Stimulated activated CD8-positive, alpha-beta memory T cell treated with anti-CD3 and anti-CD28 coated beads, Interleukin-4, amount 100 ng/mL, for 1 hour (primary cell): ENCODE results near the gene GPX4.

Experiments
- DNase-seq, 2 donors: peaks; one replicate each; pipeline ENCODE4 v3.0.0-alpha.2; 2020; ENCODE audit warnings: low read depth in 2 of 2, low spot score in 1 of 2

The GPX4 gene

DNA sequence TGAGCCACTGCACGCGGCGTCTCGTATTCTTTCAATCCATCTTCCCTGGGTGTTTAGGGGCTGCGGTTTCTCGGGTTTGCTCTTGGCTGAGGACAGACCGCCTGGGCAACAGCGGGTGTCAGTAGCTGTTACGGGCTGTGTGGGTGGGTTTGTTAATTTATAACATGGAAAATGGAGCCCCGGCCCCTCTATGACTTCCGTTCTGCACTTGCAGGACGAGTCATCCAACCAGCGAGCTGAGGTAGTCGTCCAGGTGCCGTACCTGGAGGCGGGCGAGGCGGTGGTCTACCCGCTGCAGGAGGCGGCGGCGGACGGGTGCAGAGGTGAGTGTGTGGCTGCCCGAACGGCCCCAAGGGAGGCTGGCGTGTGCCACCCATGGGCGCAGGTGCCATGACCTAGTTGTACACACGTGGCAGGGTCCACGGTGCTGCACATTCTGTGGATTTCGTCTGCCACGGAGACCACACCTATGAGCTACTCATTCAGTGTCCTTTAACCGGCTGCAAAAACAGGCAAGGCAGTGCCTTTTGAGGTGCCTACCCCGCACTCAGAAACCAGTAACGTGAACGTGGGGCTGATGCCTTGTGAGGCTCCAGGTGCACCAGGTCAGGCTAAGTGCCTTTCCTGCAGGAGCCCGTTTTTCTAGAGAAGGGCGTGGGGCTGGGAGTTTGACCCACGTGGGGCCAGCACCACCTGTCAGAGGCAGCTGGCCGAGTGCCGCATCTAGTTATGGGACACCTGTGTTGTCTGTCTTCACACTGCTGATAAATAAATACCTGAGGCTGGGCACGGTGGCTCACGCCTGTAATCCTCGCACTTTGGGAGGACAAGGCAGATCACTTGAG lies 19.5 kb upstream of the GPX4 start:
- no peak for DNase-seq

DNA sequence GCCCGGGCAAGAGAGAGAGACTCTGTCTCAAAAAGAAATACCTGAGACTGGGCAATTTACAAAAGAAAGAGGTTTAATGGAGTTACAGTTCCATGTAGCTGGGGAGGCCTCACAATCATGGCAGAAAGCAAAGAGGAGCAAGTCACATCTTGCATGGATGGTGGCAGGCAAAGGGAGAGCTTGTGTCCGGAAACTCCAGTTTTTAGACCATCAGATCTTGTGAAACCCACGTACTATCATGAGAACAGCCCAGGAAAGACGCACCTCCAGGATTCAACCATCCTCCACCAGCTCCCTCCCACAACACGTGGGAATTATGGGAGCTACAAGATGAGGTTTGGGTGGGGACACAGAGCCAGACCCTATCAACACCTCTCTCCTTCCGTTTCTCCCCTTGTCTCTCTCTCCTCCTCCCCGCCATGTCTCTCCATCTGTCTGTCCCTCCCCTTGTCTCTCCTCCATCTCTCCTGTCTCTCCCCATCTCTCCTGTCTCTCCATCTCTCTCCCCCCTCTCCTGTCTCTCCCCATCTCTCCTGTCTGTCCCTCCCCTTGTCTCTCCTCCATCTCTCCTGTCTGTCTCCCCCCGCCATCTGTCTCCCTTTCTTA lies 18.6 kb upstream of the GPX4 start:
- no peak for DNase-seq

DNA sequence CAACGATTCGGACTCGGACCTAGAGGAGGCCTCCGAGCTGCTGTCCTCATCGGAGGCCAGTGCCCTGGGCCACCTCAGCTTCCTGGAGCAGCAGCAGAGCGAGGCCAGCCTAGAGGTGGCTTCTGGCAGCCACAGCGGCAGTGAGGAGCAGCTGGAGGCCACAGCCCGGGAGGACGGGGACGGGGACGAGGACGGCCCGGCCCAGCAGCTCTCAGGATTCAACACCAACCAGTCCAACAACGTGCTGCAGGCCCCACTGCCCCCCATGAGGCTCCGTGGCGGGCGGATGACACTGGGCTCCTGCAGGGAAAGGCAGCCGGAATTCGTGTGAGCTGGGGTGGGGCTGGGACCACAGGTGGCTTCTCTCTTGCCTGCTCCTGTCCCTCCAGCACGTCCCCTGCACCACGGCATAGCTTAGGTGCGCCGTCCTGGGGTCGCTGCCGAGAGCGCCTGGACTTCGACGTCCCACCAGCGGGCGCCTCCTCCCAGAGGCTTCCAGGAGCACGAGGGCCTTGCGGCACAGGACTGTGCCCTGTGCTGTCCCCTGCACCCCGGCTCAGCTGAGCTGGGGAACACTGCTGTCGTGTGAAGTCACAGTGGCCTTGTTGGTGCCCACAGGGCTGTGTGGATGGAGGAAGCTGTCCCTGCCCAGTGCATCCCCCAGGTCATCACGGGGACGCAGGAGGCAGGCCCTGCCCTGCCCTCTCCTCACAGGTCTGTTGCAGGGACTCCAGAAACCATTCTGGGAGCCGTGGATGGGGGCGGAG lies 17.9 kb upstream of the GPX4 start:
- DNase-seq: no peak

DNA sequence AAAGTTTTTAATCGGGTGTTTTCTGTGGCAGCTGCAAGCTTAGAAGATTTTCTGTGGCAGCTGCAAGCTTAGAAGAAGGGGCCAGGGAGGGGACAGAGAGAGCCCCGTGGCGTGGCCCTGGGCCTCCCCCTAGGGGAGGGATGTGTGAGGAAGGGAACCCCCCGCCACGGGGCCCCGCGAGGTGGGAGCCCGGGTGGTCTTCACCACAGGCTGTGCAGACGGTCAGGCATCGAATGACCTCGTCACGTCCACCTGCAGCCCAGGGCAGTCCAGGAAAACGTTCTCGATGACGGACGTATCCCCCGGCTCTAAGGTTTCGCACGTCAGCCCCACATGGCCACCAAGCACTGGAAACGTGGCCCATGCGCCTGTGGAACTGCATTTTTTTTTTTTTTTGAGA lies 17.2 kb upstream of the GPX4 start:
- DNase-seq: no peak

DNA sequence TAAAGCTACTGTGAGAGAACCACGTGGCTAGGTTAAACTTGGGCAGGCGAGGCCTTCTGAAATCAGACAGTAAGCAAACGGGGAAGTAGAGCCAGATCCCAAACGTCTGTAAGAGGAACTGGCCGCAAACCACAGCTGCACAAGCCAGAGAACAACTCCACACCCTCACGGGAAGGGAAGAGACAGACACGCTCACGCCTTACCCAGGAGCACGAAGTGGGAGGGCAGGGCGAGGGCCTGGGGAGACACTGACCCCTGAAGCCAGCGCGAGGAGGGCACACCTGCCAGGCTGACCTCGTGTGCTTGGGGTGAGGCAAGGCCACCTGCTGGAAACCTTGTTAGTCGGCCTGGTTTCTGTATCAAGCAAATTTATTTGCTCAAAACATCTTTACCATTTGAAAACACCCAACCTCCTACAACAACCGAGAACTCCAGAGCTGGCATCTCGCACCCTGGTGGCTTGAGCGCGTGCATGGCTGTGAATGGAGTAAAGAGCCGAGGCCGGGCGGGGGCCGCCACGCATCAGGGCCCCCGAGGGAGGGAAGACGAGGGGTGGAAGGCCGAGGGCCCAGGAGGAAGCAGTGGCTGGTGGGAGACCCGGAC lies 15.9 kb upstream of the GPX4 start:
- no peak for DNase-seq

DNA sequence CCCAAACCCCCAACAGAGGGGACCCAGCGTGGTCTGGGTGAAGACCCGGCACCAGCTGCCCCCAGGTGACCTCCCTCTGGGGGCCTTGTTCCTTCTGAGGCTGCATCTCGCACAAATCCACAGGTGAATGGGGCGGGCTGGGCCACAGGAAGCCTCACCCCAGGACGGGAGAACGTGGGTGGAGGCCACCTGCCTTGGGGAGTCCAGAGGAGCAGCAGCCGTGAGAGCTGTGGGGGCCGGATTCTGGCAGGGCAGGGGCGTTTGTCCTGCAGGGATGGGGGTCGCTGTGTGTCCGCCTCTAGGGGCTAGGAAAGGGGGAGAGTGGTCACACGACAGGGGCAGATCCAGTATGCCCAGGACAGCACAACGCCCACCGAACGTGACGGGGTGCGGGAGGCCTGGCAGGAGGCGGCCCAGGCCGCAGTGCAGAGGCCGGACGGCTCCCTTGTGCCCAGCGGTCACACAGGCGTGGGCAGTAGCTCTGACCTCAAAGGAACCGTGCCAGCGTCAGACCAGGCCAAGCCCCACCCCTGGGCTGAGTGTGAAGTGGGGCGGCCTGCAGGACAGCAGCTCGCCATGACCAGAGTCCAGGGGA lies 15.3 kb upstream of the GPX4 start:
- DNase-seq: no peak

DNA sequence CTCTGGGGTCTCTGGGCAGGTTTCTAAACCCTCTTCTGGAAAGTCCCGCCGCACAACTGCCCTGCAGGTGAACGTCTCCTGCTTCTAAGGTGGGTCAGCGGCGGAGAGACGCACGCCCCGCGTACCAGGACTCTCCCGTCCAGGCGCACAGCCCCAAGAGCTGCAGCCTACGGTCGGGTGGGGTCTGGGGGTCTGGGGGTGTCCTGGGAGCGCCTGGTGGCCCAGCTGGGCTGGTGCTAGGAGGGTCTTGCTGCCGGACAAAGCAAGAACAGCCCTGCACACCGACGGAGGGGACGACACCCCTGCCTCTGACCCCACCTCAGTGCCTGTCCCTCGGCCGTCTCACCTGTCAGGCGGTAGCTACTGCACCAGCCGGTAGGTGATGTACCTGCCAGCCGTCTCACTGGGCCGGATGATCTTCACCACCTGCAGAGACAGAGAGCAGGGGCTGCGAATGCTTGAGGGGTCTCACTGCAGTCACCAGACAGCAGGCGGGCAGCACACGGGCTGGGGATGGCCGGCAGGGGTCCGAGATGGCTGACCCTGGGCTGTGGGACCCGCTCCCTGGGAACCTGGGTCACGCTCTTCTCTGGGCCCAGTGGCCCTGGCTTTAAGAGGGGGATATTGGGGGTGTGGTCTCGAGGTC lies 14.5 kb upstream of the GPX4 start:
- no peak for DNase-seq

DNA sequence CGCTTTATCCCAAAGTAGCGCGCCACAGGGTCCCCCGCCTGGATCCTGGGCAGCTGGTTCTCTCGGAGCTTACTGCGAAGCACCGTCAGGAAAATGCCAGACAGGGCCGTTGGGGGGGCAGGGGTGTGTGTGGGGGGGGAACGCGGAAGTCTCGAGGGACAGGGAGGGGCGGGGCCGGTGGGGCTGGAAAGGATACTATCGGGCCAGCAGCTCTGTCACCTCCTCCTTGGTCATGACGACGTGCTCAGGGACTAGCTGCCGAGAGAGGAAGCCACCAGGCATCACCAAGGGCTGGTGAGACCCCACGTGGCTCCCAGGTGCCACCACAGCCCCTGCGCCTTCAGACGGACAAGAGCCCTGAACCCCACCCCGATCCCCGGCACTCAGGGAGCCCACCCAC lies 13.9 kb upstream of the GPX4 start:
- DNase-seq: no peak

DNA sequence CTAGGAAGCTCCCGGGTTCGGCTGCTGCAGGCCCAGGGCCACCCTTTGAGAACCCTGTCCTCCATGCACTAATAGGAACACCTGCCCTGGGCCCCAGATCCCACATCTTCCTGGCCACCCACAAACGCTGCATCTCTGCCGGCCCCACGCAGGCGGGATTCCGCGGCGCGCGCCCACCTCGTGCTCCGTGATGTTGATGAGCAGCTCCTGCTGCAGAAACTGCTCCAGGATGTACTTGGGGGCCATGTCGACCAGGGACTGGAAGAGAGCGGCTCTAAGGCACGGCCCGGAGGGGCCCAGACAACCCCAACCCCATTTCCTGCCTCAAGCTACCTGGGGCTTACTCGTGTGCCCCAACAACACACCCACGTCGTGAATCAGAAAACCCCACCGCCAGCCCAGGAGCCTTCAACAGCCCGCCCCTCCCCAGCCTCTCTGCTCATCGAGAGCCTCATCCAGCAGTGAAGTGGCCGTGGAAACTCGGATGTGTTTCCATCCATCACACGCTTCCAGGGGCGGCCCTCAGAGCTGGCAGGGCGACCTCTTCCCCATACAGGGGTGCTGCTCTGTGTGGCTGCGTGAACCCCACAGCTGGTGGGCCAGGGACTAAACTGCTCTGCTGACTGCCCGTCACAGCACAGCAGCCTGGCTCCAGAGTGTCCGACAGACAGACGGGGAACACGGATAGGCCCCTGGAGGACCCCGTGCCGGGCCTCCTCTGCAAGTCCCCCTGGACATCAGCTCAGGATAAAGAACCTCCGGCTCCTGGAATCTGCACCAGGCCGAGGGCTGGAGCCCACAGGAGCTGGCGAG lies 12.9 kb upstream of the GPX4 start:
- no peak for DNase-seq

DNA sequence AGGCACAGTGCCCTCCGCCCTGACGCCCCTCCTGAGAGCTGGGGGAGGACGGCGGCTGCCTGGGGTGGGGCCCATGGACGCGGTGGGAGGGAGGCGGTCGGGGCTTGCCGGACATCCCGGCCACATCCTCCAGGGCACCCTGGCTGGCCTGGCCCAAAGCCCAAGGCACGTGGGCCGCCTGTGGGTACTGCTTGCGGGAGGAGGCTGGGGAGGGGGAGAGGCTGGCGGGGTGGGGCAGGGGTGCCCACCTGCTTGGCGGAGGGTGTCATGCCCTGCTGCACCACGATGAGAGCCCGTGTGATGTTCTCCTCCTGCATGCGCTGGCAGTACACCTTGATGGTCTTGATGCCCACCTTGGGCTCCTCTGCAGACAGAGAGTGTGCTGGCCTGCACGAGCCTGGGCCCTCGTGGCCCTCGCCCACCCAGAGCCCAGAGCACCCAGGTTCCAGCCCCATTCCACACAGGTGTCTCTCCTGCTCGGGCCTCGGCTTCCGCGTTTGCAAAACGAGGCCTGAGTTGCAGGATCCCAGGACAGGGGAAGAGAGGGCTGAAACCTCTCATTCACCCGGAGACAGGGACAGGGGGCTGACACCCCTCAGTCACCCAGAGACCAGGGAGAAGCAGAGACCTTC lies 12.1 kb upstream of the GPX4 start:
- DNase-seq: no peak

DNA sequence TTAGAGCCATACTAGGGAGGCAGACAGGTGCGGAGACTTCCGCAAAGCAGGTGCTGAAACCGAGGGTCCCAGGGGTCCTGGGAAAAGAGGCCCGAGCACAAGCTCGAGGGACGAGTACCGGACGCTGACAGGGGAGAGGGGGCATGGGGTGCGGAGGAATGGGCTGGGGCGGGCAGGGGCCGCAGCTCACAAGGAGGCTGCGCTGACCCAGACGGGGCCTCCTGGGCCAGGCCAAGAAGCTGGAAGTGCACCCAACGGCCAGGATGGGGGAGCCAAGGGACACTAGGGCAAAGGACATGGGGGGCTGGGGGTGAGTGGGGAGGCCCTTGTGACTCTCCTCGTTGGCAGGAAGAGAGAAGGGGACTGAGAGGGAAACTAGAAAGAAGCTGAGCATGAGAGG lies 10.5 kb upstream of the GPX4 start:
- DNase-seq: no peak

DNA sequence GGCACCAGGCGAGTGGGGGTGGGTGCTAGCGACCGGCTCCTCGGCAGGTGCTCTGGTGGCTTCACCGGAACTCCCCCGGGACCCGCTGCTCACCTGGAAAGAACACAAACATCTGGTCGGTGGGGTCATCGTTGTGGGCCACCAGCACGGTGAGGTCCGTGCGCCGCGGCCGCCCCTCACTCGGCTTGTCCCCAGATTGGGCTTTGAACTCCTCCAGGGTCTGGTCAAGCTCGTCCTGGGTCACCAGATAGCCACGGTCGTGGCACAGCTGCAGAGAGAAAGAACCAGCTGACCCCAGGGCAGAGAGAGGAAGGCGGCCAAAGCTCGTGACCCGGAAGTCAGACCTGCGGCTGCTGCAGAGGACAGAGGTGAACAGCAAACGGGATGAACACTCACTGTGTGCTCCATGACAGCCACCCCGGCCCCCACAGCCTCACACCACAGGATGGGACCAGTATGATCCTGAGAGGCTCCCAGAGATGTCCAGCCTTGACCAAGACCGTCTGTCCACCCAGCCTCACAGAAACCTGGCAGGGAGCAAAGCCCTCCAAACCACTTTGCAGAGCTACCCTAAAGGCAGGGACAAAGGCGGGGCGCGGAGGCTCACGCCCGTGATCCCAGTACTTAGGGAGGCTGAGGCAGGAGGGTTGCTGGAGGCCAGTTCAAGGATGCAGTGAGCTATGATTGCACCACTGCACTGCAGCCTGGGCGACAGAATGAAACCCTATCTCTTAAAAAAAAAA lies 9.8 kb upstream of the GPX4 start:
- no peak for DNase-seq

DNA sequence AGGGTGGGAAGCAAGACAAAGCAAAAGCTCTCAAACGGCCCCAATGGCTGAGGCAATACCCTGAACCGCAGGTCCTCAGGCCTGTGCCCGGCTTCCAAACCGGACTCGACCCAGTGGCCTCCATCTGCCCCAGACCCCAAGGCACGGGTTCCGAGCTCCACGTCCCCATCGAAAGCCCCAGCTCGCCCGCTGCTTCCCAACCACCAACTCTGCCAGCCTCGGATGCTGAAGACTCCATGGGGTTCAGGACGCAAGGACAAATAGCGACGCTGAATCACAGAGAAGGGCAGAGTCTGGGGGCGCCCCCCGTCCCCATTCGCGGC lies 9.2 kb upstream of the GPX4 start:
- DNase-seq: no peak

DNA sequence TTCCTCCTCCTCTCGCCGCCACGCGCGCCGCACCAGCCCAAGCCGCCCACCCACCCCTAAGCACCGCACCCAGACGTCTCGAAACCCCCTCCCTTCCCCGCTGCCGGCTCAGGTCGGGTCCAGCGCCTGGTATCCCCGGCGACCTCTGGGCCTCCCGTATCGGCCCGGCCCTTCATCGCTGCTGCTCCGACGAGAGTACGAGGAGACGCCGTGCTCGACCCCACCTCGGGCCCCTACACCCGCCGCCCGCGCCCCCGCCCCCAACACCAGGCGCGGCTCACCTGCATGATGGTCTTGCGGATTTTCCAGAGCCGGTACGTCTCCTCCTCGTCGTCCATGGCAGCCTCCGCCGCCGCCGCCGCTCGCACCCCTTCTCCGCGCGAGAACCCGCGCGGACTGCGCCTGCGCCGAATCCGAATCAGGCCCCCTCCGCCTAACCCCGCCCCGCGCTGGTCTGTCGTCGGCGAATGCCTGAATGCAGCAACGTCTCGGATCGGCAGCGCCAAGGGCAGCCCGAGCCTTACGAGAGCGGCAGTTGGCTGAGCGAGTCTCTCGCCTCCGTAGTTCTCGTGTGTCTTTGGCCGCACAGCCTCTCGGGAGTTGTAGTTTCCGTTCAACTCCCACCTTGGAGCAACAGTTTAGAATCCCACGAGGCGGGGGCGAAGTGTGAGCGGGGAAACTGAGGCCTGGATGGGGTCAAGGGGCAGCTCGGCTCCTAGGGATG lies 8.7 kb upstream of the GPX4 start, which contains the start of gene POLR2E:
Gene POLR2E (minus strand): TSS at position 398 of the 724 bp plus-strand sequence. CDS start 60 bp downstream, at position 338.
- DNase-seq: peak; percentile 96 to 98

DNA sequence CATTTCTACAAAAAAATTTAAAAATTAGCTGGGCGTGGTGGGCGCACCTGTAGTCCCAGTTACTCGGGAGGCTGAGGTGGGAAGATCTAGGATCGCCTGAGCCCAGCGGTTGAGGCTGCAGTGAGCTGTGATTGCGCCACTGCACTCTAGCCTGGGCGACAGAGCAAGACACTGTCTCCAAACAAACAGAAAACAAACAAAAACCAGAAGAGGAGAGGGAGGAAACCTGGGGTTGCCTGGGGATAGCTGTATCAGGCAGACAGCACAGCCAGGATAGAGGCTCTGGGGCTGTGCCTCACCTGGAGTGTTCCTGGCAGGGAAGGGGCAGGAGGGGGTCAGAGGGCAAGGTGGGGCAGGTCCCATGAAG lies 6.0 kb upstream of the GPX4 start:
- DNase-seq: no peak

DNA sequence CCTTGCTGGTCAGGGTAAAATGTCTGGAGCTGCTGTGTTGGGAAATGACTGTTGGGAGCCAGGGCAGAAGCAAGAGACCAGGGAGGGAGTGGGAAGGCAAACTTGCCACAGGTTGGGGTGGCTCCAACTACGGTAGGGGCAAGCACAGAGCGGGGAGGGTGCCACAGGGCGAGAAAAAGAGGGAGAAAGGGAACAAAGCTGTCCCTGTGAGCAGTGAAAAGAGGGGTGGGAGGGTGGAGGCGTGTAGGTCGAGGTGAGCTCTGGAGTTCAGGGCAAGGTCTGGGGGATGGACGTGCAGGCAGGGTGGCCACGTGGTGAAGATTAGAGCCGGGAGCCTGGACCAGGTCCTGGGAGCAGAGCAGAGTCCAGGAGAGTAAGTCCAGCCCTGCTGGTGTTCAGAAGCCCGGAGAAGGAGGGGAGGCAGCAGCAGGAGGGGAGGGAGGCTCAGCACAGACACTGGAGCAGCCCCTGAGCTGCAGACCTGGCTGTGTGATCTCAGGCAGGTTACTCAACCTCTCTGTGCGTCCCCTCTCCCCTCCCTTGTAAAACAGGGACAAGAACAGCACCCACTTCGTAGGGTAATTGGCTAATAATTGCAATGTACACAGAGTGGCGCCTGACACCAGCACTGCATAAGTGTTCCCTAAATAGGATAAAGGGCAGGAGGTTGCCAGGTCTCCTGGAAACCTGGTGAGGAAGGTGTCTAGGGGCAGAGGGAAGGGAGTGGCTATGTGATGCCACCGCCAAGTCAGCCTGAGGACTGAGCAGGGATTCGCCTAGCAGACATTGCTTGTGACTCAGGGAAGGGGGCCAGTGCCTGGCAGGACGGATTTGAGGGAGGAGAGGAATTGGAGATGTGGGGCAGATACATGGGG lies 5.4 kb upstream of the GPX4 start:
- DNase-seq: no peak

DNA sequence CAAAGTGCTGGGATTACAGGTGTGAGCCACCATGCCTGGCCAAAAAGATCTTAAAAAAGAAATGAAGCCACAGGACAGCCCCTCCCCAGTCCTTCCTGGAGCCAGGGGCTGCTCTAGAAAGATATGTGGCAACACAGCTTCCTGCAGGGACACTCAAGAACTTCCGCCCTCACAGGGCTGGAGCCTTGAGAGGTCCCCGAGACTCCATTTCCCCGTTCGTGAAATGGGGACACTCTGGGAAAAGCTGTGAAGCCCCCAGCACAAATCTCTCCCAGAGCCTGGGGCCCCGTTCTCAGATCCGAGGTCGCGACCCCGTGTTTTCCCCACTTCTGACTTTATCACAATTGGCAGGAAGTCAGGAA lies 2.5 kb upstream of the GPX4 start:
- no peak for DNase-seq
